ENCODE results near the gene PITX3. TPM values are rescaled to one million over a fixed set of nuclear protein-coding genes. Genes with fewer than 3 reads are reported as not detected.

PITX3 gene
- total RNA-seq, 1 experiment from 2014 or later, result 0.81 TPM

GRCh38 chr10:102262744-102263370, 21.5 kb upstream of the PITX3 start (continued):
- TF ChIP-seq, protein P1, sequence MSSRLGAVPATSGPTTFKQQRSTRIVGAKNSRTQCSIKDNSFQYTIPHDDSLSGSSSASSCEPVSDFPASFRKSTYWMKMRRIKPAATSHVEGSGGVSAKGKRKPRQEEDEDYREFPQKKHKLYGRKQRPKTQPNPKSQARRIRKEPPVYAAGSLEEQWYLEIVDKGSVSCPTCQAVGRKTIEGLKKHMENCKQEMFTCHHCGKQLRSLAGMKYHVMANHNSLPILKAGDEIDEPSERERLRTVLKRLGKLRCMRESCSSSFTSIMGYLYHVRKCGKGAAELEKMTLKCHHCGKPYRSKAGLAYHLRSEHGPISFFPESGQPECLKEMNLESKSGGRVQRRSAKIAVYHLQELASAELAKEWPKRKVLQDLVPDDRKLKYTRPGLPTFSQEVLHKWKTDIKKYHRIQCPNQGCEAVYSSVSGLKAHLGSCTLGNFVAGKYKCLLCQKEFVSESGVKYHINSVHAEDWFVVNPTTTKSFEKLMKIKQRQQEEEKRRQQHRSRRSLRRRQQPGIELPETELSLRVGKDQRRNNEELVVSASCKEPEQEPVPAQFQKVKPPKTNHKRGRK (CRISPR knock-in tag; IDR thresholded peaks at IDR 0.05; ENCODE audit: borderline replicate concordance), result no peak
- TF ChIP-seq ZNF281 (CRISPR knock-in tag; IDR thresholded peaks at IDR 0.05), result no peak
- no peak for TF ChIP-seq CBFB (CRISPR knock-in tag; IDR thresholded peaks at IDR 0.05; ENCODE audit: low read depth)
- no peak for TF ChIP-seq CDX4 (CRISPR knock-in tag; IDR thresholded peaks at IDR 0.05; ENCODE audit: borderline replicate concordance)
- TF ChIP-seq ZBTB21 (CRISPR knock-in tag; IDR thresholded peaks at IDR 0.05; ENCODE audit: borderline replicate concordance), result no peak

- ChIA-PET POLR2A (no interaction called here), CTCF (interaction anchor here (1.2 to 3.4 kb wide), 3 partner anchors 31 to 322 kb away, joined by 3 to 8 read pairs (median 4); no protein-coding TSS in a partner anchor)
- H3K27ac Mint-ChIP-seq, result no peak overlapping the region
- DNase-seq (ENCODE audit: low spot score) (no peak), ATAC-seq (no peak)
- no peak overlapping the region for H3K4me3 Mint-ChIP-seq
- peaks cover 7% of the 10 kb centered on the region; the same call in 1 of the 2 replicates for H3K36me3 Mint-ChIP-seq
- H3K4me1 Mint-ChIP-seq, result peaks cover 4% of the 10 kb centered on the region; the same call in 1 of the 2 replicates
- H3K27me3 Mint-ChIP-seq (ENCODE audit: low read depth), result no peaks in the 10 kb centered on the region
- no peaks in the 10 kb centered on the region for H3K9me3 Mint-ChIP-seq
- no peak for TF ChIP-seq ZMAT4 (CRISPR knock-in tag; IDR thresholded peaks at IDR 0.05)
- no peak for TF ChIP-seq ZBTB21 (CRISPR knock-in tag; IDR thresholded peaks at IDR 0.05; ENCODE audit: borderline replicate concordance)
- no peak for TF ChIP-seq CREB1 (CRISPR knock-in tag; IDR thresholded peaks at IDR 0.05)
- TF ChIP-seq, protein P2, sequence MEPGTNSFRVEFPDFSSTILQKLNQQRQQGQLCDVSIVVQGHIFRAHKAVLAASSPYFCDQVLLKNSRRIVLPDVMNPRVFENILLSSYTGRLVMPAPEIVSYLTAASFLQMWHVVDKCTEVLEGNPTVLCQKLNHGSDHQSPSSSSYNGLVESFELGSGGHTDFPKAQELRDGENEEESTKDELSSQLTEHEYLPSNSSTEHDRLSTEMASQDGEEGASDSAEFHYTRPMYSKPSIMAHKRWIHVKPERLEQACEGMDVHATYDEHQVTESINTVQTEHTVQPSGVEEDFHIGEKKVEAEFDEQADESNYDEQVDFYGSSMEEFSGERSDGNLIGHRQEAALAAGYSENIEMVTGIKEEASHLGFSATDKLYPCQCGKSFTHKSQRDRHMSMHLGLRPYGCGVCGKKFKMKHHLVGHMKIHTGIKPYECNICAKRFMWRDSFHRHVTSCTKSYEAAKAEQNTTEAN (CRISPR knock-in tag; IDR thresholded peaks at IDR 0.05), result no peak
- no peak for TF ChIP-seq E2F5 (CRISPR knock-in tag; IDR thresholded peaks at IDR 0.05)
- TF ChIP-seq ZNF317 (CRISPR knock-in tag; IDR thresholded peaks at IDR 0.05; ENCODE audit: borderline replicate concordance, low read depth), result no peak
- no peak for TF ChIP-seq ATF1 (CRISPR knock-in tag; IDR thresholded peaks at IDR 0.05)
- TF ChIP-seq E2F1 (CRISPR knock-in tag; IDR thresholded peaks at IDR 0.05), result no peak
- TF ChIP-seq ATF3 (CRISPR knock-in tag; conservative IDR thresholded peaks at IDR 0.05), result no peak
- no peak for TF ChIP-seq NR1H2 (CRISPR knock-in tag; IDR thresholded peaks at IDR 0.05)
- no peak for TF ChIP-seq NR3C1 (CRISPR knock-in tag; conservative IDR thresholded peaks at IDR 0.05; ENCODE audit: low read depth)
- no peak for TF ChIP-seq ZNF423 (CRISPR knock-in tag; IDR thresholded peaks at IDR 0.05)
- TF ChIP-seq, protein P3, sequence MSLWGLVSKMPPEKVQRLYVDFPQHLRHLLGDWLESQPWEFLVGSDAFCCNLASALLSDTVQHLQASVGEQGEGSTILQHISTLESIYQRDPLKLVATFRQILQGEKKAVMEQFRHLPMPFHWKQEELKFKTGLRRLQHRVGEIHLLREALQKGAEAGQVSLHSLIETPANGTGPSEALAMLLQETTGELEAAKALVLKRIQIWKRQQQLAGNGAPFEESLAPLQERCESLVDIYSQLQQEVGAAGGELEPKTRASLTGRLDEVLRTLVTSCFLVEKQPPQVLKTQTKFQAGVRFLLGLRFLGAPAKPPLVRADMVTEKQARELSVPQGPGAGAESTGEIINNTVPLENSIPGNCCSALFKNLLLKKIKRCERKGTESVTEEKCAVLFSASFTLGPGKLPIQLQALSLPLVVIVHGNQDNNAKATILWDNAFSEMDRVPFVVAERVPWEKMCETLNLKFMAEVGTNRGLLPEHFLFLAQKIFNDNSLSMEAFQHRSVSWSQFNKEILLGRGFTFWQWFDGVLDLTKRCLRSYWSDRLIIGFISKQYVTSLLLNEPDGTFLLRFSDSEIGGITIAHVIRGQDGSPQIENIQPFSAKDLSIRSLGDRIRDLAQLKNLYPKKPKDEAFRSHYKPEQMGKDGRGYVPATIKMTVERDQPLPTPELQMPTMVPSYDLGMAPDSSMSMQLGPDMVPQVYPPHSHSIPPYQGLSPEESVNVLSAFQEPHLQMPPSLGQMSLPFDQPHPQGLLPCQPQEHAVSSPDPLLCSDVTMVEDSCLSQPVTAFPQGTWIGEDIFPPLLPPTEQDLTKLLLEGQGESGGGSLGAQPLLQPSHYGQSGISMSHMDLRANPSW (CRISPR knock-in tag; conservative IDR thresholded peaks at IDR 0.05; ENCODE audit: low read depth), result no peak
- TF ChIP-seq ZNF219 (CRISPR knock-in tag; IDR thresholded peaks at IDR 0.05; ENCODE audit: borderline replicate concordance), result no peak
- no peak for TF ChIP-seq ZNF263 (CRISPR knock-in tag; IDR thresholded peaks at IDR 0.05; ENCODE audit: low read depth)
- no peak for TF ChIP-seq NFE2L1 (CRISPR knock-in tag; IDR thresholded peaks at IDR 0.05)
- no peak for TF ChIP-seq CTCF (IDR thresholded peaks at IDR 0.05)
Observed at GRCh38 chr10:102261842-102262241, 20.5 kb upstream of the PITX3 start.
